ENCODE measurements around the gene PRPF6. TPM values are rescaled to one million over a fixed set of nuclear protein-coding genes. Genes with fewer than 3 reads are reported as not detected.
"Not testable (repeated sequence)": the region's sequence is repeated elsewhere in the genome, so short reads cannot be mapped to it uniquely, and the experiment has no call there.

PRPF6 gene
- total and polyA plus RNA-seq, 8 donors, result 27.2 to 49.2 (median 35.7) TPM

GRCh38 chr20:64009811-64010387, 29.0 kb downstream of the PRPF6 start:
- Histone ChIP-seq H3K27ac (no peak overlapping the region), H3K9me3 (no peaks in the 10 kb centered on the region), H3K4me1 (no peaks in the 10 kb centered on the region), H3K27me3 (no peaks in the 10 kb centered on the region), H3K4me3 (no peak overlapping the region), H3K36me3 (peaks cover 11 to 44% (median 13%) of the 10 kb centered on the region in 3 donors)
- FAIRE-seq, result no peak
- ATAC-seq, result no peak
- DNase-seq, result no peak
- intact Hi-C loops (cut with DNase I), result no loop called here
- 90 to 94% methylated on average over 13 of the region's 13 CpGs for WGBS, 2 donors
- TF ChIP-seq CTCF (IDR thresholded peaks at IDR 0.05), result no peak

- Histone ChIP-seq H3K36me3 (peaks cover 11 to 50% (median 15%) of the 10 kb centered on the region in 3 donors), H3K27ac (no peak overlapping the region), H3K9me3 (no peaks in the 10 kb centered on the region), H3K4me1 (no peaks in the 10 kb centered on the region), H3K4me3 (no peak overlapping the region), H3K27me3 (no peaks in the 10 kb centered on the region)
- intact Hi-C loops (cut with DNase I), result no loop called here
- FAIRE-seq (no peak), ATAC-seq (no peak), DNase-seq (no peak)
- TF ChIP-seq CTCF (IDR thresholded peaks at IDR 0.05), result no peak
- 78 to 80% methylated on average over 8 of the region's 8 CpGs for WGBS, 2 donors
These were observed 29.8 kb downstream of the PRPF6 start for GRCh38 chr20:64010711-64011237.

GRCh38 chr20:64011366-64011779, 30.4 kb downstream of the PRPF6 start:
- Histone ChIP-seq H3K4me1 (no peaks in the 10 kb centered on the region), H3K27me3 (no peaks in the 10 kb centered on the region), H3K27ac (no peak overlapping the region), H3K9me3 (no peaks in the 10 kb centered on the region), H3K4me3 (no peak overlapping the region), H3K36me3 (peaks cover 11 to 52% (median 15%) of the 10 kb centered on the region in 3 donors)
- TF ChIP-seq CTCF (IDR thresholded peaks at IDR 0.05), result no peak
- intact Hi-C loops (cut with DNase I), result no loop called here
- no peak for DNase-seq
- no peak for FAIRE-seq
- ATAC-seq, result no peak
- 95 to 98% methylated on average over 16 of the region's 16 CpGs for WGBS, 2 donors

GRCh38 chr20:64012385-64013154, 31.6 kb downstream of the PRPF6 start:
- peaks cover 11 to 57% (median 19%) of the 10 kb centered on the region in 3 donors for H3K36me3 ChIP-seq
- 94% methylated on average over 11 of the region's 20 CpGs for WGBS, 2 donors
- DNase-seq; H3K4me1 ChIP-seq; H3K4me3 ChIP-seq; intact Hi-C loops (cut with DNase I); H3K27me3 ChIP-seq; FAIRE-seq; H3K27ac ChIP-seq; H3K9me3 ChIP-seq; ATAC-seq: not testable (repeated sequence)

GRCh38 chr20:64015635-64016034, 34.7 kb downstream of the PRPF6 start:
- no peak for DNase-seq
- H3K27ac ChIP-seq, result no peak overlapping the region
- no peak for ATAC-seq
- no peaks in the 10 kb centered on the region for H3K9me3 ChIP-seq
- no peak overlapping the region for H3K4me3 ChIP-seq
- 81 to 95% methylated on average over 2 of the region's 2 CpGs for WGBS, 2 donors
- H3K36me3 ChIP-seq, result peaks cover 4 to 76% (median 20%) of the 10 kb centered on the region in 3 donors
- intact Hi-C loops (cut with DNase I), result no loop called here
- no peak for FAIRE-seq
- TF ChIP-seq CTCF (IDR thresholded peaks at IDR 0.05), result no peak
- no peaks in the 10 kb centered on the region for H3K27me3 ChIP-seq
- no peaks in the 10 kb centered on the region for H3K4me1 ChIP-seq
